Measurements from ENCODE around the gene KCNH4.

Gene KCNH4

GRCh38 chr17:42116705-42117396 lies 64.1 kb downstream of the KCNH4 start:
- DNase-seq = peak; percentile 63

GRCh38 chr17:42114118-42114517 lies 66.8 kb downstream of the KCNH4 start:
- DNase-seq = no peak

- DNase-seq = no peak
Measured at GRCh38 chr17:42113293-42114069, 67.5 kb downstream of the KCNH4 start.

- peak; percentile 70 for DNase-seq
Measured at GRCh38 chr17:42112552-42113176, 68.3 kb downstream of the KCNH4 start, which contains the start of gene DHX58. Gene DHX58, minus strand, starts transcription at chr17:42112714. Its CDS starts 822 bp downstream, at chr17:42111892.

GRCh38 chr17:42111871-42112551 lies 68.9 kb downstream of the KCNH4 start:
- no peak for DNase-seq

- no peak for DNase-seq
Measured at GRCh38 chr17:42111265-42111636, 69.7 kb downstream of the KCNH4 start.

GRCh38 chr17:42110301-42111264 lies 70.4 kb downstream of the KCNH4 start:
- no peak for DNase-seq

- DNase-seq = no peak
Measured at GRCh38 chr17:42109086-42109485, 71.9 kb downstream of the KCNH4 start.

- peak; percentile 88 for DNase-seq
Measured at GRCh38 chr17:42107597-42108576, 73.1 kb downstream of the KCNH4 start.

- DNase-seq = no peak
Measured at GRCh38 chr17:42107124-42107523, 73.8 kb downstream of the KCNH4 start.
